DMS114 treated with DMSO at 0.1 percent for 48 hours (cell line): ENCODE data around the gene EFNA5.
"Not testable (repeated sequence)": the region's sequence is repeated elsewhere in the genome, so short reads cannot be mapped to it uniquely, and the experiment has no call there.

Experiments used
- DNase-seq: peaks from one replicate; lab custom pipeline; 2025; ENCODE audit not compliant: unreplicated experiment; lab: John Stamatoyannopoulos, UW

EFNA5 gene

GRCh38 chr5:107466233-107466769 lies 204.4 kb downstream of the EFNA5 start:
- DNase-seq = no peak

- no peak for DNase-seq
These were observed 205.9 kb downstream of the EFNA5 start for GRCh38 chr5:107464876-107465275.

GRCh38 chr5:107464416-107464815 lies 206.3 kb downstream of the EFNA5 start:
- no peak for DNase-seq

- no peak for DNase-seq
These were observed 207.0 kb downstream of the EFNA5 start for GRCh38 chr5:107463731-107464130.

GRCh38 chr5:107461770-107462169 lies 209.0 kb downstream of the EFNA5 start:
- DNase-seq = no peak

- no peak for DNase-seq
These were observed 209.9 kb downstream of the EFNA5 start for GRCh38 chr5:107460789-107461188.

GRCh38 chr5:107459605-107460004 lies 211.1 kb downstream of the EFNA5 start:
- DNase-seq = no peak

GRCh38 chr5:107458322-107458721 lies 212.4 kb downstream of the EFNA5 start:
- no peak for DNase-seq

GRCh38 chr5:107457881-107458280 lies 212.9 kb downstream of the EFNA5 start:
- no peak for DNase-seq

- DNase-seq = no peak
These were observed 213.6 kb downstream of the EFNA5 start for GRCh38 chr5:107457138-107457537.

- no peak for DNase-seq
These were observed 214.4 kb downstream of the EFNA5 start for GRCh38 chr5:107456281-107456715.

GRCh38 chr5:107455111-107455544 lies 215.6 kb downstream of the EFNA5 start:
- no peak for DNase-seq

GRCh38 chr5:107451827-107452226 lies 218.9 kb downstream of the EFNA5 start:
- DNase-seq = not testable (repeated sequence)

GRCh38 chr5:107451028-107451427 lies 219.7 kb downstream of the EFNA5 start:
- DNase-seq = no peak

- no peak for DNase-seq
These were observed 220.2 kb downstream of the EFNA5 start for GRCh38 chr5:107450531-107450930.

GRCh38 chr5:107449369-107449768 lies 221.4 kb downstream of the EFNA5 start:
- no peak for DNase-seq

GRCh38 chr5:107447587-107447986 lies 223.2 kb downstream of the EFNA5 start:
- no peak for DNase-seq

GRCh38 chr5:107446972-107447371 lies 223.8 kb downstream of the EFNA5 start:
- DNase-seq = no peak

- DNase-seq = no peak
These were observed 226.4 kb downstream of the EFNA5 start for GRCh38 chr5:107444300-107444699.

- DNase-seq = no peak
These were observed 226.8 kb downstream of the EFNA5 start for GRCh38 chr5:107443897-107444296.

- DNase-seq = no peak
These were observed 228.3 kb downstream of the EFNA5 start for GRCh38 chr5:107442452-107442851.

GRCh38 chr5:107439832-107440231 lies 230.9 kb downstream of the EFNA5 start:
- DNase-seq = no peak

- DNase-seq = no peak
These were observed 232.7 kb downstream of the EFNA5 start for GRCh38 chr5:107437986-107438510.
